OCI-LY1 (cell line): ENCODE data around the gene SIRT2.
"Not testable (repeated sequence)": the region's sequence is repeated elsewhere in the genome, so short reads cannot be mapped to it uniquely, and the experiment has no call there.

Experiments used
- H2AFZ ChIP-seq: fragments of 200-600 bp; sonication (generic), shearing (Covaris generic); 2 replicates; pipeline ENCODE4 v1.6.0; 2014; ENCODE audit warnings: antibody characterized with exemption, mild to moderate bottlenecking, low read length
- H3F3A ChIP-seq: fragments of 200-600 bp; sonication (generic), shearing (Covaris generic); 2 replicates; pipeline ENCODE4 v1.6.0; 2014; ENCODE audit warnings: mild to moderate bottlenecking, antibody characterized with exemption, low read length, moderate library complexity; ENCODE audit not compliant: insufficient read depth
- H3K27ac ChIP-seq: fragments of 200-600 bp; sonication (generic); 2 replicates; pipeline ENCODE4 v1.5.1; 2014; ENCODE audit warnings: low read length, mixed run types, mild to moderate bottlenecking, low read depth; ENCODE audit not compliant: poor library complexity, severe bottlenecking
- H3K27me3 ChIP-seq: fragments of 200-600 bp; sonication (generic); 2 replicates; pipeline ENCODE4 v1.6.0; 2014; ENCODE audit warnings: antibody characterized with exemption, mild to moderate bottlenecking, low read length, moderate library complexity; ENCODE audit not compliant: insufficient read depth
- H3K36me3 ChIP-seq: fragments of 200-600 bp; sonication (generic); 2 replicates; pipeline ENCODE4 v1.6.1; 2014; ENCODE audit warnings: mild to moderate bottlenecking, antibody characterized with exemption, low read length, moderate library complexity, mixed read lengths; ENCODE audit not compliant: insufficient read depth
- H3K4me1 ChIP-seq: fragments of 200-600 bp; sonication (generic); 2 replicates; pipeline ENCODE4 v1.5.1; 2014; ENCODE audit warnings: mild to moderate bottlenecking, low read length, moderate library complexity; ENCODE audit not compliant: insufficient read depth, severe bottlenecking
- H3K4me2 ChIP-seq: fragments of 200-600 bp; sonication (generic), shearing (Covaris generic); 2 replicates; pipeline ENCODE4 v1.6.1; 2014; ENCODE audit warnings: low read length
- H3K4me3 ChIP-seq: fragments of 200-600 bp; sonication (generic); 2 replicates; pipeline ENCODE4 v1.5.1; 2014; ENCODE audit warnings: low read length, low read depth, mild to moderate bottlenecking, mixed read lengths; ENCODE audit not compliant: poor library complexity, severe bottlenecking
- H3K79me2 ChIP-seq: fragments of 200-600 bp; shearing (Covaris generic); 2 replicates; pipeline ENCODE4 v1.6.1; 2016; ENCODE audit warnings: mixed run types, low read length, mixed read lengths; ENCODE audit not compliant: insufficient read depth
- H3K9ac ChIP-seq: fragments of 200-600 bp; sonication (generic), shearing (Covaris generic); 2 replicates; pipeline ENCODE4 v1.6.1; 2014; ENCODE audit warnings: mild to moderate bottlenecking, low read length, mixed read lengths
- H3K9me2 ChIP-seq: fragments of 200-600 bp; sonication (generic), shearing (Covaris generic); 2 replicates; pipeline ENCODE4 v1.6.1; 2014; ENCODE audit warnings: low read depth, mild to moderate bottlenecking, low read length, mixed read lengths
- H3K9me3 ChIP-seq: fragments of 200-600 bp; shearing (Covaris generic); 2 replicates; pipeline ENCODE4 v1.6.1; 2014; ENCODE audit warnings: low read length, mixed read lengths
- H4K20me1 ChIP-seq: fragments of 200-600 bp; sonication (generic), shearing (Covaris generic); 2 replicates; pipeline ENCODE4 v1.6.0; 2016; ENCODE audit warnings: mild to moderate bottlenecking, low read length; ENCODE audit not compliant: insufficient read depth
- CTCF ChIP-seq: fragments of 200-600 bp; sonication (generic), shearing (Covaris generic); IDR thresholded peaks from 2 replicates; pipeline ENCODE4 v1.5.1; 2017; ENCODE audit warnings: mild to moderate bottlenecking, antibody characterized with exemption, low read length, moderate library complexity, mixed read lengths
- EZH2 ChIP-seq: fragments of 200-600 bp; sonication (generic), shearing (Covaris generic); IDR thresholded peaks from 2 replicates; pipeline ENCODE4 v1.8.0; 2017; ENCODE audit warnings: borderline replicate concordance, mixed run types, mild to moderate bottlenecking, antibody characterized with exemption, low read length, moderate library complexity, mixed read lengths

SIRT2 gene

DNA sequence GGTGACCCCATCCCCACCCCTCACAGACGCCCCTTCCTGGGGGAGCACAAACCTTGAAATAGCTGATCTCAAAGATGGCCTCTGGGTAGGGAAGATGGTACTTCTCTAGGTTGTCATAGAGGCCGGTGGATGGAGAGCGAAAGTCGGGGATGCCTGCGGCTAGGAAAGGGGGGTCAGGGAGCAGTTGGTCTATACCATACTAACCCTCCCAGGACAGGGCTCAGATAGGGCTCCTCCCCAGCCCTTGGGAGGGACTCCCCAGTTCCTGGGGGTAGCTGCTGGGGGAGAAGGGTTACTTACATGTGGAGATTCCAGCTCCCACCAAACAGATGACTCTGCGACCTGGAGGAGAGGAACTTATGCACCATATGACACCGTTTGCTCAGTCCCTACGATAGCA, 9.6 kb downstream of the SIRT2 start:
- H3K27me3 ChIP-seq: no peaks in the 10 kb centered on the region
- no peak overlapping the region for H3K4me3 ChIP-seq
- no peak overlapping the region for H3K27ac ChIP-seq
- TF ChIP-seq CTCF (no peak), EZH2 (no peak)
- peaks cover 7% of the 10 kb centered on the region; the same call in 1 of the 2 replicates for H3K36me3 ChIP-seq
- H3K9ac ChIP-seq: no peak overlapping the region
- no peaks in the 10 kb centered on the region for H4K20me1 ChIP-seq
- H3F3A ChIP-seq: no peaks in the 10 kb centered on the region
- no peak overlapping the region for H2AFZ ChIP-seq
- no peaks in the 10 kb centered on the region for H3K4me1 ChIP-seq
- no peaks in the 10 kb centered on the region for H3K9me2 ChIP-seq
- no peak overlapping the region for H3K4me2 ChIP-seq
- no peaks in the 10 kb centered on the region for H3K9me3 ChIP-seq
- H3K79me2 ChIP-seq: no peaks in the 10 kb centered on the region

GRCh38 chr19:38888876-38889275, 10.5 kb downstream of the SIRT2 start:
- no peaks in the 10 kb centered on the region for H3K79me2 ChIP-seq
- no peak overlapping the region for H3K9ac ChIP-seq
- no peaks in the 10 kb centered on the region for H3K27me3 ChIP-seq
- H3K9me3 ChIP-seq: no peaks in the 10 kb centered on the region
- H3K4me2 ChIP-seq: no peak overlapping the region
- H3K27ac ChIP-seq: no peak overlapping the region
- H3K9me2 ChIP-seq: no peaks in the 10 kb centered on the region
- H3K36me3 ChIP-seq: peaks cover 7% of the 10 kb centered on the region; the same call in 1 of the 2 replicates
- TF ChIP-seq CTCF: no peak
- no peak for TF ChIP-seq EZH2
- no peaks in the 10 kb centered on the region for H4K20me1 ChIP-seq
- H3K4me3 ChIP-seq: no peak overlapping the region
- H3K4me1 ChIP-seq: no peaks in the 10 kb centered on the region
- H2AFZ ChIP-seq: no peak overlapping the region
- no peaks in the 10 kb centered on the region for H3F3A ChIP-seq

GRCh38 chr19:38884691-38885090, 14.7 kb downstream of the SIRT2 start:
- H3K4me2 ChIP-seq, H4K20me1 ChIP-seq: not testable (repeated sequence)

DNA sequence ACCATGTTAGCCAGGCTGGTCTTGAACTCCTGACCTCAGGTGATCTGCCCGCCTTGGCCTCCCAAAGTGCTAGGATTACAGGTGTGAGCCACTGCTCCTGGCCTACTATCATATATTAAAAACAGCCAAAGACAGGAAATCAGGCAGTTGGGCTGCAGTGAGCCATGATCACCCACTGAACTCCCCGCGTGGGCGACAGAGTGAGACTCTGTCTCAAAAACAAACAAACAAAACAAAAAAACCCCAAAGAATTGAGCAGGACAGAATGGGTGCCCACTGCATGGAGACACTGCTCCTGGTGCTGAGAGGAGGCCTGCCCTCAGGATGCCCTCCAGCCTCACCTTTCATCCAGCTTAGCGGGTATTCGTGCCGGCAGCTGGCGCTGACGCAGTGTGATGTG, 16.1 kb downstream of the SIRT2 start:
- Histone ChIP-seq H2AFZ (no peak overlapping the region), H3K79me2 (no peaks in the 10 kb centered on the region), H3K36me3 (no peaks in the 10 kb centered on the region), H3K4me2 (no peak overlapping the region), H3K27ac (no peak overlapping the region), H4K20me1 (no peaks in the 10 kb centered on the region), H3K27me3 (no peaks in the 10 kb centered on the region), H3K9me3 (no peaks in the 10 kb centered on the region), H3K9ac (no peak overlapping the region), H3K4me1 (peaks cover 12% of the 10 kb centered on the region), H3K4me3 (no peak overlapping the region), H3F3A (no peaks in the 10 kb centered on the region), H3K9me2 (no peaks in the 10 kb centered on the region)
- no peak for TF ChIP-seq CTCF
- no peak for TF ChIP-seq EZH2

More at GRCh38 chr19:38884691-38885090, 14.7 kb downstream of the SIRT2 start:
- not testable (repeated sequence) for H3K27me3 ChIP-seq, H3K9ac ChIP-seq, H2AFZ ChIP-seq, H3K9me2 ChIP-seq, H3K27ac ChIP-seq, H3K4me1 ChIP-seq, H3F3A ChIP-seq, H3K36me3 ChIP-seq, H3K79me2 ChIP-seq, H3K4me3 ChIP-seq, H3K9me3 ChIP-seq
